ENCODE data around the gene CLTB. TPM values are rescaled to one million over a fixed set of nuclear protein-coding genes. Genes with fewer than 3 reads are reported as not detected.

The CLTB gene
- total RNA-seq, 1 experiment from 2014 or later, result 34.5 TPM

- WGBS (ENCODE audit: extremely low coverage, insufficient read length, low lambda C conversion rate), result no CpG with 5 or more reads among the region's 2 CpGs
- no peak overlapping the region for H3K4me3 Mint-ChIP-seq
Observed at GRCh38 chr5:176413255-176413565, 3.1 kb downstream of the CLTB start.

More at GRCh38 chr5:176413255-176413565, 3.1 kb downstream of the CLTB start:
- no peak for DNase-seq
- H2AFZ ChIP-seq (ENCODE audit: low read length), result no peak overlapping the region
- no peak overlapping the region for H4K8ac ChIP-seq (replicated peaks; ENCODE audit: insufficient read length, low read depth, low read length)
- H4K5ac ChIP-seq (ENCODE audit: insufficient read length, low read depth, low read length), result no peak overlapping the region
- H3K79me2 ChIP-seq (ENCODE audit: insufficient read depth, low read length), result no peaks in the 10 kb centered on the region
- no peaks in the 10 kb centered on the region for H3K9me3 ChIP-seq (ENCODE audit: control insufficient read depth, low read depth, low read length)
- H3K4ac ChIP-seq (ENCODE audit: low read depth, low read length), result no peak overlapping the region
- H4K91ac ChIP-seq (ENCODE audit: insufficient read length, low read depth, low read length), result no peak overlapping the region
- H3K18ac ChIP-seq (ENCODE audit: insufficient read length, low read depth, low read length), result no peak overlapping the region
- no peak overlapping the region for H2AK5ac ChIP-seq (ENCODE audit: insufficient read length, low read length)
- H3K27me3 Mint-ChIP-seq (ENCODE audit: low read depth), result peaks cover 12% of the 10 kb centered on the region
- no peak overlapping the region for H3K14ac ChIP-seq (ENCODE audit: insufficient read depth, low read length)
- H3K9me3 Mint-ChIP-seq, result peaks cover 2 to 7% of the 10 kb centered on the region in 2 experiments; a peak in 2 of 5 replicates
- H3K23ac ChIP-seq (ENCODE audit: insufficient read length, low read depth, low read length), result no peak overlapping the region
- H2BK20ac ChIP-seq (ENCODE audit: low read depth, low read length, poor library complexity, severe bottlenecking), result no peak overlapping the region
- no peaks in the 10 kb centered on the region for H3K79me1 ChIP-seq (ENCODE audit: insufficient read depth, low read depth, low read length, poor library complexity, severe bottlenecking)
- no peak overlapping the region for H3K27ac Mint-ChIP-seq
- H3K23me2 ChIP-seq (ENCODE audit: insufficient read length, low read depth, low read length, poor library complexity, severe bottlenecking), result peaks cover 5% of the 10 kb centered on the region
- H3K27me3 ChIP-seq (ENCODE audit: insufficient read depth, low read length), result no peaks in the 10 kb centered on the region; the same call in 1 of the 2 replicates
- H2BK15ac ChIP-seq (ENCODE audit: low read depth, low read length), result no peak overlapping the region
- no peak for TF ChIP-seq CTCF (conservative IDR thresholded peaks at IDR 0.05)
- no peak overlapping the region for H3K9ac ChIP-seq (ENCODE audit: extremely low read depth, insufficient read length, low read length)
- no peak overlapping the region for H3K4me2 ChIP-seq (ENCODE audit: insufficient read depth, insufficient read length, low read length)
- H2BK5ac ChIP-seq (ENCODE audit: insufficient read length, low read length), result no peak overlapping the region
- H3K27ac ChIP-seq (ENCODE audit: insufficient read length, low read depth, low read length), result no peak overlapping the region
- H3K4me1 ChIP-seq (ENCODE audit: insufficient read depth, low read length), result no peaks in the 10 kb centered on the region
- H2BK12ac ChIP-seq (ENCODE audit: insufficient read length, low read depth, low read length), result no peak overlapping the region
- peaks cover 0 to 11% (median 4%) of the 10 kb centered on the region in 3 experiments; a peak in 4 of 7 replicates for H3K36me3 Mint-ChIP-seq (ENCODE audit: insufficient read depth in 1 of 3, low read depth in 3 of 3)
- H2BK120ac ChIP-seq (ENCODE audit: low read depth, low read length, poor library complexity, severe bottlenecking), result no peak overlapping the region
- no peak overlapping the region for H3T11ph ChIP-seq (ENCODE audit: low read length)
- H4K20me1 ChIP-seq (ENCODE audit: control insufficient read depth, insufficient read depth, insufficient read length), result no peaks in the 10 kb centered on the region
- H3K4me1 Mint-ChIP-seq, result peaks cover 6 to 9% of the 10 kb centered on the region in 2 experiments; a peak in 3 of 4 replicates
- H3K56ac ChIP-seq (ENCODE audit: insufficient read length, low read depth, low read length), result no peak overlapping the region

Measured in H9 (cell line).